GM12878 (cell line): ENCODE measurements around the gene EEF2K. TPM values are rescaled to one million over a fixed set of nuclear protein-coding genes. Genes with fewer than 3 reads are reported as not detected.

ENCODE experiments used
- BCLAF1 ChIP-seq: fragments of 450-650 bp; IDR thresholded peaks from 2 replicates; pipeline ENCODE4 v1.6.1; 2017; ENCODE audit warnings: antibody characterized with exemption, mild to moderate bottlenecking, moderate library complexity
- BMI1 ChIP-seq: fragments of 450-650 bp; IDR thresholded peaks from 2 replicates; pipeline ENCODE4 v1.6.1; 2016; ENCODE audit warnings: mild to moderate bottlenecking, moderate library complexity, borderline replicate concordance
- BRCA1 ChIP-seq: IDR thresholded peaks from 2 replicates; pipeline ENCODE4 v1.6.1; 2011; ENCODE audit warnings: low read depth, low read length, improper control_type of control experiment
- CBX3 ChIP-seq: fragments of 200-600 bp; sonication (generic); IDR thresholded peaks from 2 replicates; pipeline ENCODE4 v1.6.1; 2016; ENCODE audit warnings: low read depth, borderline replicate concordance
- CREM ChIP-seq: IDR thresholded peaks from 2 replicates; pipeline ENCODE4 v1.6.1; 2014; ENCODE audit warnings: antibody characterized with exemption, low read depth
- DPF2 ChIP-seq: fragments of 450-650 bp; IDR thresholded peaks from 2 replicates; pipeline ENCODE4 v1.6.1; 2017; ENCODE audit warnings: mild to moderate bottlenecking
- EGR1 ChIP-seq, 2 experiments: IDR thresholded peaks; 1 replicate in 1 of 2; 2 replicates in 1 of 2; pipeline ENCODE4 v1.6.1; 2011 to 2012; ENCODE audit warnings: low read depth in 2 of 2, low read length in 2 of 2, borderline replicate concordance in 1 of 2, mild to moderate bottlenecking in 1 of 2, moderate library complexity in 1 of 2
- FOXK2 ChIP-seq: fragments of 450-650 bp; IDR thresholded peaks from 2 replicates; pipeline ENCODE4 v1.6.1; 2017; ENCODE audit warnings: mild to moderate bottlenecking, moderate library complexity
- HCFC1 ChIP-seq: fragments of 150-350 bp; IDR thresholded peaks from 2 replicates; pipeline ENCODE4 v1.6.1; 2014; ENCODE audit warnings: low read length
- IRF5 ChIP-seq: fragments of 450-650 bp; IDR thresholded peaks from 2 replicates; pipeline ENCODE4 v1.6.1; 2017; ENCODE audit warnings: borderline replicate concordance
- NFYA ChIP-seq: IDR thresholded peaks from 2 replicates; pipeline ENCODE4 v1.6.1; 2011; ENCODE audit warnings: low read depth, mild to moderate bottlenecking, low read length, improper control_type of control experiment, borderline replicate concordance
- NKRF ChIP-seq: fragments of 450-650 bp; conservative IDR thresholded peaks from 2 replicates; pipeline ENCODE4 v1.6.1; 2017; ENCODE audit warnings: mild to moderate bottlenecking, moderate library complexity
- PKNOX1 ChIP-seq: fragments of 450-650 bp; IDR thresholded peaks from 2 replicates; pipeline ENCODE4 v1.6.1; 2016; ENCODE audit warnings: mild to moderate bottlenecking
- POLR2A ChIP-seq: IDR thresholded peaks from 2 replicates; pipeline ENCODE4 v1.6.1; 2011; ENCODE audit warnings: low read depth, mild to moderate bottlenecking, low read length
- RB1 ChIP-seq: fragments of 450-650 bp; formaldehyde crosslinking; IDR thresholded peaks from 2 replicates; pipeline ENCODE4 v1.6.1; 2017; ENCODE audit warnings: mild to moderate bottlenecking, borderline replicate concordance
- RELA ChIP-seq: fragments of 450-650 bp; IDR thresholded peaks from 2 replicates; pipeline ENCODE4 v1.8.0; 2014; ENCODE audit warnings: borderline replicate concordance; ENCODE audit not compliant: partially characterized antibody
- SMAD1 ChIP-seq: fragments of 450-650 bp; IDR thresholded peaks from 2 replicates; pipeline ENCODE4 v1.6.1; 2018; ENCODE audit warnings: mild to moderate bottlenecking, low read depth; ENCODE audit not compliant: partially characterized antibody
- SUZ12 ChIP-seq: fragments of 200-600 bp; sonication (generic); IDR thresholded peaks from one replicate; pipeline ENCODE4 v1.6.1; 2018; ENCODE audit warnings: antibody characterized with exemption, mild to moderate bottlenecking; ENCODE audit not compliant: unreplicated experiment
- TAF1 ChIP-seq: IDR thresholded peaks from 2 replicates; pipeline ENCODE4 v1.6.1; 2011; ENCODE audit warnings: mild to moderate bottlenecking, low read depth, low read length, borderline replicate concordance
- ZBED1 ChIP-seq: IDR thresholded peaks from 2 replicates; pipeline ENCODE4 v1.6.1; 2016; ENCODE audit warnings: borderline replicate concordance
- ZNF384 ChIP-seq: IDR thresholded peaks from 2 replicates; pipeline ENCODE4 v1.6.1; 2012; ENCODE audit warnings: low read depth, mild to moderate bottlenecking, low read length, improper control_type of control experiment, borderline replicate concordance
- polyA plus RNA-seq, 11 experiments: library from polyadenylated mRNA; depleted of rRNA in 4 of 11; unstranded in 6 of 11; stranded (reverse) in 5 of 11; fragments of >200 nt; fragmentation: Nextera tagmentation in 4 of 11; fragmentation: Illumina TruSeq in 1 of 11; extraction: Ambion mirVana in 4 of 11; extraction: Trizol in 1 of 11; gene quantifications; 1 replicate in 1 of 11; 2 replicates in 10 of 11; pipeline versions ENCODE4 v1.2.1 to v1.2.3, GENCODE V29; 2011 to 2016; ENCODE audit warnings: inconsistent platforms in 2 of 11, missing spikeins in 2 of 11, low read depth in 1 of 11
- total RNA-seq, 4 experiments: library from RNA; depleted of rRNA in 3 of 4; stranded (reverse); fragments of >200 nt in 3 of 4; fragmentation: Illumina TruSeq in 1 of 4; extraction: Trizol in 1 of 4; gene quantifications; 2 replicates each; pipeline versions ENCODE4 v1.2.1 to v1.2.3, GENCODE V29; 2013 to 2021
- TF ChIP-seq, protein P1 (sequence below): fragments of 450-650 bp; IDR thresholded peaks from 2 replicates; pipeline ENCODE4 v1.6.1; 2017; ENCODE audit warnings: mild to moderate bottlenecking, low read depth, inconsistent platforms; ENCODE audit not compliant: poor library complexity, severe bottlenecking

EEF2K gene
- total and polyA plus RNA-seq, 10 of the 15 experiments (the other 5 are each of a cell fraction or from before 2014, with no cell fraction given): 2.0 to 29.6 (median 12.2) TPM

DNA sequence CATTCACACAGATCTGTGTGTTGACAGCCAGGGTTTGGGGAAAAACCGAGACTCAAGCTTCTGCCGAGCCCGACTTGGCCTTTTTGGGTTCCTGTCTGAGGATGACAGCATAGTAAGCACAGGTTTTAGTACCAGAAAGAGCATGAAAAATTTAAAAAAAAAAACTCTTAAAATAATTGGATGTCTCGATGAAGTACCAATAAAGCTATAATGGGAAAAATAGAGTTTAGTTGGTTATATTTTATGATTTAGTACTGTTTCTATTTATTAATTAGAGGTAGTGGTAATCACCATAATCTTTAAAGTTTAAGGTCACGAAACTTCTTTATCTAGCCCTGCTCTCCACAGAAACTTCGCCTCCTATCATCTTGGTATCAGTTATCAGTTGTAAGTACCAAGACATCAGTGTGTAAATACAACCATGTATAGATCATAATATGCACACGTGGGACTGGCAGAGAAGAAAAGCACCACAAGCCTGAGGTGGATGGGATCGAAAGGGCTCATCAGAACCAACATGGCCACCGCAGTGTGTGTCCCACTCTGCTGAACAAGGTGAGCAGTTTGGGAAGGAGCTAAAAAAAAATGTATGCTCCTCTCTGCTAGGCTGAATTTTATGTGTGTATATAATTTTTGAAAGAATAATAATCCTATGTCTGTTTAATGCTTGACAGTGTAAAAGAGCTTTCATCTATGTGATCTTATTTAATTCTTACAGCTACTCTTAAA, 14.4 kb upstream of the EEF2K start (continued):
- no peak for TF ChIP-seq RELA
- TF ChIP-seq NKRF: peak; percentile 15; the same call in 1 of the 2 replicates
- TF ChIP-seq RB1: 0 out of 2 replicates have a peak, but pooled peaks have one; percentile 41
- TF ChIP-seq PKNOX1: no peak
- TF ChIP-seq POLR2A: no peak
- no peak for TF ChIP-seq EGR1 (IDR thresholded peaks at IDR 0.05; ENCODE audit: borderline replicate concordance in 1 of 2, low read depth in 2 of 2, low read length in 2 of 2)
- TF ChIP-seq, protein P1, sequence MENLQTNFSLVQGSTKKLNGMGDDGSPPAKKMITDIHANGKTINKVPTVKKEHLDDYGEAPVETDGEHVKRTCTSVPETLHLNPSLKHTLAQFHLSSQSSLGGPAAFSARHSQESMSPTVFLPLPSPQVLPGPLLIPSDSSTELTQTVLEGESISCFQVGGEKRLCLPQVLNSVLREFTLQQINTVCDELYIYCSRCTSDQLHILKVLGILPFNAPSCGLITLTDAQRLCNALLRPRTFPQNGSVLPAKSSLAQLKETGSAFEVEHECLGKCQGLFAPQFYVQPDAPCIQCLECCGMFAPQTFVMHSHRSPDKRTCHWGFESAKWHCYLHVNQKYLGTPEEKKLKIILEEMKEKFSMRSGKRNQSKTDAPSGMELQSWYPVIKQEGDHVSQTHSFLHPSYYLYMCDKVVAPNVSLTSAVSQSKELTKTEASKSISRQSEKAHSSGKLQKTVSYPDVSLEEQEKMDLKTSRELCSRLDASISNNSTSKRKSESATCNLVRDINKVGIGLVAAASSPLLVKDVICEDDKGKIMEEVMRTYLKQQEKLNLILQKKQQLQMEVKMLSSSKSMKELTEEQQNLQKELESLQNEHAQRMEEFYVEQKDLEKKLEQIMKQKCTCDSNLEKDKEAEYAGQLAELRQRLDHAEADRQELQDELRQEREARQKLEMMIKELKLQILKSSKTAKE: no peak
- no peak for TF ChIP-seq DPF2
- TF ChIP-seq ZBED1: no peak
- no peak for TF ChIP-seq CBX3
- TF ChIP-seq SUZ12: no peak
- no peak for TF ChIP-seq BRCA1
- no peak for TF ChIP-seq FOXK2
- no peak for TF ChIP-seq CREM
- no peak for TF ChIP-seq HCFC1
- no peak for TF ChIP-seq ZNF384
- no peak for TF ChIP-seq BCLAF1
- no peak for TF ChIP-seq BMI1
- TF ChIP-seq TAF1: no peak
- TF ChIP-seq IRF5: no peak
- TF ChIP-seq SMAD1: peak; percentile 5
- TF ChIP-seq NFYA: no peak
